ENCODE data around the gene PDE6H. TPM values are rescaled to one million over a fixed set of nuclear protein-coding genes. Genes with fewer than 3 reads are reported as not detected.
A peak's percentile ranks its signal among the peaks of the same experiment; 100 is the strongest.

PDE6H gene
- total and polyA plus RNA-seq, 7 donors = not detected

DNA sequence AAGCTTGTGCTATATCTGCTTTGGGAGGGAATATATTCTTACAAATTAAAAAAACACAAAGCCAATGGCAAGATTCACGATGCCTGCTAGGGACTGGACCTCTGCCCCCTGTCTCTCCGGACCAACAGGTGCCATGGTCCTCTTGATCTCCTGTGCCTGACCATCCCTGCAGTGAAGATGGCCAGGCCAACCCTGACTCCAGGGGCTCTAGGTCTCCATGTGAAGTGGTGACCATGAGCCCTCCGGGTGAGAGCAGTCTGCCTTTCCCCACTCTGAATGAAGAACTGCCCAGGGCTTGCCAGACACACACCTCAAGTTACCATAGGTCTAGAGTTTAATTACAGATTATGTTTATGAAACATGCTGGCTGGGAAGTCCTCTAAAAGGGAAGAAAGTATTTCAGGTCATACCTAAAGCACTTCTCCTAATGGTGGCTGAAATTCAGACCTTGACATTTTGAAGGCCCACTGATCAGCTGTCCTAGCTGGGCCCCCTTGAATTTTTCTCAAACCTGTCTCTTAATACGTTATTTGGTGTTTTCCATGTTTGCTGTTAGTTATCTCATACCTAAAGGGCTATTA lies 12.8 kb upstream of the PDE6H start:
- WGBS, 2 donors = 52 to 82% methylated on average over 4 of the region's 4 CpGs
- H3K9me3 ChIP-seq = no peaks in the 10 kb centered on the region
- peak overlapping the region in 2 of 4 donors; percentile 29 to 42 for H3K4me3 ChIP-seq
- TF ChIP-seq EP300 (IDR thresholded peaks at IDR 0.05) (no peak), POLR2AphosphoS5 (IDR thresholded peaks at IDR 0.05) (no peak), POLR2A (IDR thresholded peaks at IDR 0.05) (no peak)
- TF ChIP-seq, protein P1, sequence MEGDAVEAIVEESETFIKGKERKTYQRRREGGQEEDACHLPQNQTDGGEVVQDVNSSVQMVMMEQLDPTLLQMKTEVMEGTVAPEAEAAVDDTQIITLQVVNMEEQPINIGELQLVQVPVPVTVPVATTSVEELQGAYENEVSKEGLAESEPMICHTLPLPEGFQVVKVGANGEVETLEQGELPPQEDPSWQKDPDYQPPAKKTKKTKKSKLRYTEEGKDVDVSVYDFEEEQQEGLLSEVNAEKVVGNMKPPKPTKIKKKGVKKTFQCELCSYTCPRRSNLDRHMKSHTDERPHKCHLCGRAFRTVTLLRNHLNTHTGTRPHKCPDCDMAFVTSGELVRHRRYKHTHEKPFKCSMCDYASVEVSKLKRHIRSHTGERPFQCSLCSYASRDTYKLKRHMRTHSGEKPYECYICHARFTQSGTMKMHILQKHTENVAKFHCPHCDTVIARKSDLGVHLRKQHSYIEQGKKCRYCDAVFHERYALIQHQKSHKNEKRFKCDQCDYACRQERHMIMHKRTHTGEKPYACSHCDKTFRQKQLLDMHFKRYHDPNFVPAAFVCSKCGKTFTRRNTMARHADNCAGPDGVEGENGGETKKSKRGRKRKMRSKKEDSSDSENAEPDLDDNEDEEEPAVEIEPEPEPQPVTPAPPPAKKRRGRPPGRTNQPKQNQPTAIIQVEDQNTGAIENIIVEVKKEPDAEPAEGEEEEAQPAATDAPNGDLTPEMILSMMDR (IDR thresholded peaks at IDR 0.05) = no peak
- no peak for DNase-seq
- H3K27me3 ChIP-seq = no peaks in the 10 kb centered on the region
- intact Hi-C loops (cut with DNase I) = no loop called here
- peak overlapping the region; percentile 40 to 77 (median 60) for H3K27ac ChIP-seq
- H3K4me1 ChIP-seq = peaks cover 0 to 13% (median 8%) of the 10 kb centered on the region in 4 donors
- H3K36me3 ChIP-seq = no peaks in the 10 kb centered on the region

DNA sequence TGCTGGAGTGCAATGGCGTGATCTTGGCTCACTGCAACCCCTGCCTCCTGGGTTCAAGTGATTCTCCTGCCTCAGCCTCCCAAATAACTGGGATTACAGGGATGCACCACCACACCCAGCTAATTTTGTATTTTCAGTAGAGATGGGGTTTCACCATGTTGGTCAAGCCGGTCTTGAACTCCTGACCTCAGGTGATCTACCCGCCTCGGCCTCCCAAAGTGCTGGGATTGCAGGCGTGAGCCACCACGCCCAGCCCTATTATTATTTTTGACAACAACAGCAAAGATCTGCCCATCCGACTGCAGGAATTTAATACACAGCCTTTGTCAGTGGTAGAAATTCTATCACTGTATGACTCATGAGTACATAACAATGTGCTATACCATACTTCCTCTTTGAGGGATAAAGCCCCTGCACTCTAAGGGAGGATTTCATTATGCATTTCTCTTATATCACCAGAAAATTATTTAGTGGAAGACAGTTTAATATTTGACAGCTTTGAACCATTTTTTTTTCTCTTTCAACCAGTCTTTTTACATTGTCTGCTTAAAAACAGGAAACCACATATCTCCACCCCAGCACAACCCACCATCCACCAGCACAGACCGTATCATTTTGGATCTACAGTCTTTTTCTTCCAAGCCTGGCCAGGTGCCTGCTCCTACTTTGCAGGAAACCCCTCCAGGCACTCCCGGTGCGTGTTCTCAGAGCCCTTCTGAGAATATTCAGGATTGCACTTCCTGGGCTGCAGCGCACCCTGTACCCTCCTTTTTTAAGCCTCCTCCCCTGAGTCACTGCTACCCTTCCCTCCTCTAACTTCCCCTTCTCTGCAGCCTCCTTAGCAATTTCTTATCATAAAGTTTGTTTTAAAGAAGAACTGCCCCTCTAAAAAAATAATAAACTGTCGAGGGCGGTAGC lies 12.0 kb upstream of the PDE6H start:
- Histone ChIP-seq H3K9me3 (no peaks in the 10 kb centered on the region), H3K27me3 (no peaks in the 10 kb centered on the region), H3K27ac (peak overlapping the region; percentile 40 to 77 (median 60)), H3K36me3 (no peaks in the 10 kb centered on the region), H3K4me1 (peaks cover 0 to 13% (median 8%) of the 10 kb centered on the region in 4 donors), H3K4me3 (peak overlapping the region; percentile 7 to 42 (median 22))
- no peak for DNase-seq
- TF ChIP-seq EP300 (IDR thresholded peaks at IDR 0.05) = no peak
- TF ChIP-seq, protein P1 (IDR thresholded peaks at IDR 0.05) = no peak
- intact Hi-C loops (cut with DNase I) = no loop called here
- 37 to 52% methylated on average over 13 of the region's 13 CpGs for WGBS, 2 donors

DNA sequence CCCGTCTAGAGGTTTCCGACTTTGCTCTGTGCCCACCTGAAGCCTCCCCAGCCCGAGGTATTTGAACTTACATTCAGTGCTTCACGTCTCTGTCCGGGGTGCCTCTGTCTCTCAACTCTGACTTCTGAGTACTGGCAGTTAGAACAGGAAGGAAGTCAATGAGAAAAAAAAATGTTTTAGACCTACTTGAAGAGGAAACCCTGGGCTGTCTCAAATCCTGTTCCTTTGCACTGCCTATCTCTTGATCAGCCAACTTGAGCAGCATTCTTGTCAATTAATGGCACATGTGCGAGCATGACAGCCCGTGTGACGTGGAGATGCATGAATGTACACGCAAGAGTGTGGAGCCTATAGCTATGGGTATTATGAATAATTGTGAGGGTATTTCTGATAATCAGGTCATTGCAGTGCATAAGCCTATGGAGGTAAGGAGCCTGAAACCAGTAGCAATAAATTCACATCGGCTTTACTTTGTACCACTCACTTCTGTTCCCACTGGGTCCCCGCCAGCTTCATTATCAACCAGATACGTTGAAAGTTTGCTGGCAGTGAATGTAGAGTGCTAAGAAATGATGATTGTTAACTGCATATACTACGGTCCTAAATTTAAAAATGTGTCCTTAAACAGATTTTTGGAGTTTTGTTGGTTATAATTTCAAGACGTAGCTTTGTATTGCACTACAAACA lies 11.2 kb upstream of the PDE6H start, which contains the start of gene ARHGDIB:
ARHGDIB (minus strand) TSS at position 136 of the 687 bp plus-strand sequence. CDS start 10,889 bp downstream, outside the sequence.
- WGBS, 2 donors = 38 to 63% methylated on average over 14 of the region's 14 CpGs
- no peaks in the 10 kb centered on the region for H3K27me3 ChIP-seq
- TF ChIP-seq, protein P1 (IDR thresholded peaks at IDR 0.05) = no peak
- TF ChIP-seq POLR2A (IDR thresholded peaks at IDR 0.05) (peak in 1 of 2 donors; percentile 8), POLR2AphosphoS5 (IDR thresholded peaks at IDR 0.05) (peak in 2 of 4 donors; percentile 13 to 37)
- peak within 1 kb of the TSS; percentile 7 to 42 (median 22) for H3K4me3 ChIP-seq
- peak within 1 kb of the TSS; percentile 40 to 77 (median 60) for H3K27ac ChIP-seq
- peaks cover 0 to 10% (median 7%) of the 10 kb centered on the region in 4 donors for H3K4me1 ChIP-seq
- H3K36me3 ChIP-seq = no peaks in the 10 kb centered on the region
- intact Hi-C loops (cut with DNase I) = no loop called here
- H3K9me3 ChIP-seq = no peaks in the 10 kb centered on the region
- no peak for DNase-seq

DNA sequence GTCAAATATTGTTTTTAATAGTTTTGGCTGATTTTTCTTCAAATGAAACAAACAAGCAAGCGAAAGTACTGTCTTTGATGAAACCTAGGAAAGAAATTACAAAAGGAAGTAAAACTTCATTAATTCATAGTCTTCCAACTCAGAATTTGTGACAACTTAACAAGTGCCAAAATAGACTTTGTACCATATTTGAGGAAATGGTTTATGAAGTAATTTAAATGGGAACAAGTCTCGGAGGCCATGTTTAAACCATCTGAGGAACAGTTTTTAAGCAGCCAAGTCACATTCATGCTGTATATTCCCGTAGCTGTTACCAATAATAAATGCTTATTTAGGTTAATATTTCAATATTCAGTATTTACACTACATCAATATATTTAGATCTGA lies 10.7 kb upstream of the PDE6H start:
- 55 to 73% methylated on average over 3 of the region's 3 CpGs for WGBS, 2 donors
- DNase-seq = no peak
- Histone ChIP-seq H3K36me3 (no peaks in the 10 kb centered on the region), H3K27me3 (no peaks in the 10 kb centered on the region), H3K9me3 (no peaks in the 10 kb centered on the region), H3K27ac (peak overlapping the region; percentile 40 to 77 (median 60)), H3K4me3 (peak overlapping the region in 1 of 4 donors; percentile 42), H3K4me1 (peaks cover 0 to 8% (median 2%) of the 10 kb centered on the region in 4 donors)
- TF ChIP-seq POLR2A (IDR thresholded peaks at IDR 0.05) (no peak), POLR2AphosphoS5 (IDR thresholded peaks at IDR 0.05) (no peak), EP300 (IDR thresholded peaks at IDR 0.05) (no peak)
- TF ChIP-seq, protein P1 (IDR thresholded peaks at IDR 0.05) = no peak
- intact Hi-C loops (cut with DNase I) = no loop called here

Data from sigmoid colon (tissue), 7 donors.